GM19023 (cell line): ENCODE results near the gene ST7.

ENCODE experiments used
- ATAC-seq: cut with Tn5 transposase; IDR thresholded peaks from one replicate; pipeline ENCODE4 v1.9.1; 2021; ENCODE audit warnings: mild to moderate bottlenecking, moderate library complexity; ENCODE audit not compliant: unreplicated experiment

Gene ST7

GRCh38 chr7:117008118-117008885, 55.0 kb downstream of the ST7 start:
- no peak for ATAC-seq

- no peak for ATAC-seq
These were observed 55.7 kb downstream of the ST7 start for GRCh38 chr7:117008886-117009531.

GRCh38 chr7:117009705-117010361, 56.5 kb downstream of the ST7 start:
- no peak for ATAC-seq

GRCh38 chr7:117010375-117011133, 57.3 kb downstream of the ST7 start:
- ATAC-seq: peak; percentile 38

- ATAC-seq: peak; percentile 73
These were observed 58.3 kb downstream of the ST7 start for GRCh38 chr7:117011419-117012260.

GRCh38 chr7:117012284-117012683, 59.0 kb downstream of the ST7 start:
- peak; percentile 6 for ATAC-seq

- no peak for ATAC-seq
These were observed 59.4 kb downstream of the ST7 start for GRCh38 chr7:117012696-117013095.

GRCh38 chr7:117014099-117014656, 60.9 kb downstream of the ST7 start:
- ATAC-seq: no peak

GRCh38 chr7:117014673-117015133, 61.4 kb downstream of the ST7 start:
- ATAC-seq: peak; percentile 37

- no peak for ATAC-seq
These were observed 62.2 kb downstream of the ST7 start for GRCh38 chr7:117015258-117016184.

GRCh38 chr7:117017017-117017451, 63.7 kb downstream of the ST7 start:
- ATAC-seq: no peak

- no peak for ATAC-seq
These were observed 64.5 kb downstream of the ST7 start for GRCh38 chr7:117017702-117018266.

- ATAC-seq: no peak
These were observed 65.4 kb downstream of the ST7 start for GRCh38 chr7:117018713-117019112.

GRCh38 chr7:117019287-117019686, 66.0 kb downstream of the ST7 start:
- no peak for ATAC-seq

- no peak for ATAC-seq
These were observed 66.7 kb downstream of the ST7 start for GRCh38 chr7:117019786-117020590.

GRCh38 chr7:117020591-117020973, 67.3 kb downstream of the ST7 start:
- ATAC-seq: no peak

GRCh38 chr7:117021366-117021765, 68.1 kb downstream of the ST7 start:
- no peak for ATAC-seq

GRCh38 chr7:117021986-117022385, 68.7 kb downstream of the ST7 start:
- ATAC-seq: no peak
